OCI-LY7 (cell line): ENCODE data around the gene CLDN20.

ENCODE experiments used
- EZH2phosphoT487 ChIP-seq: fragments of 200-600 bp; sonication (generic); IDR thresholded peaks from 2 replicates; pipeline ENCODE4 v1.6.1; 2018; ENCODE audit warnings: low read depth, borderline replicate concordance, mild to moderate bottlenecking, mixed run types, antibody characterized with exemption, low read length, moderate library complexity, mixed read lengths
- TF ChIP-seq, protein P1 (sequence below): fragments of 200-600 bp; sonication (generic); conservative IDR thresholded peaks from 2 replicates; pipeline ENCODE4 v1.5.1; 2014; ENCODE audit warnings: mild to moderate bottlenecking, antibody characterized with exemption, low read length, moderate library complexity, mixed read lengths

DNA sequence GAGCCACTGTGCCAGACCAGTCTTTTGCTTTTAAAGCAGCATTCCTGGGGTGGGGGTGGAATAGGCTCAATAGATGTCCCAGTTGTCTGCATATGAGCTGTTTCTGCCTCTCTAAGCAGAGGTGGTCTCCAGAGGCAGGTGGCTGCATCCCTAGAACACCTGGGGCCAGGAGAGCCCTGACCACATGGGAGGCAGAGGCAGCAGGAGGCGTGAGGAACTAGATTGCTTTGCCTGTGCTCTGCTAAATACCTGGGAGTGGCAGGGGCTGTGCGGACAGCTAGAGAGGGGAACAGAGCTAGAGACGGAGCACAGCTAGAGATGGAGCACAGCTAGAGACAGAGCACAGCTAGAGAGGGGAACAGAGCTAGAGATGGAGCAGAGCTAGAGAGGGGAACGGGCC is 29.1 kb upstream of the CLDN20 start:
- no peak for TF ChIP-seq EZH2phosphoT487
- TF ChIP-seq, protein P1, sequence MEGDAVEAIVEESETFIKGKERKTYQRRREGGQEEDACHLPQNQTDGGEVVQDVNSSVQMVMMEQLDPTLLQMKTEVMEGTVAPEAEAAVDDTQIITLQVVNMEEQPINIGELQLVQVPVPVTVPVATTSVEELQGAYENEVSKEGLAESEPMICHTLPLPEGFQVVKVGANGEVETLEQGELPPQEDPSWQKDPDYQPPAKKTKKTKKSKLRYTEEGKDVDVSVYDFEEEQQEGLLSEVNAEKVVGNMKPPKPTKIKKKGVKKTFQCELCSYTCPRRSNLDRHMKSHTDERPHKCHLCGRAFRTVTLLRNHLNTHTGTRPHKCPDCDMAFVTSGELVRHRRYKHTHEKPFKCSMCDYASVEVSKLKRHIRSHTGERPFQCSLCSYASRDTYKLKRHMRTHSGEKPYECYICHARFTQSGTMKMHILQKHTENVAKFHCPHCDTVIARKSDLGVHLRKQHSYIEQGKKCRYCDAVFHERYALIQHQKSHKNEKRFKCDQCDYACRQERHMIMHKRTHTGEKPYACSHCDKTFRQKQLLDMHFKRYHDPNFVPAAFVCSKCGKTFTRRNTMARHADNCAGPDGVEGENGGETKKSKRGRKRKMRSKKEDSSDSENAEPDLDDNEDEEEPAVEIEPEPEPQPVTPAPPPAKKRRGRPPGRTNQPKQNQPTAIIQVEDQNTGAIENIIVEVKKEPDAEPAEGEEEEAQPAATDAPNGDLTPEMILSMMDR: no peak
